Natural killer cell (primary cell): ENCODE results near the gene SLIT1. TPM values are rescaled to one million over a fixed set of nuclear protein-coding genes. Genes with fewer than 3 reads are reported as not detected.

Source experiments
- ATAC-seq, 3 donors: fragments of 150-1000 bp in 2 of 3; fragments of 200-7000 bp in 1 of 3; cut with Tn5 transposase; 1 replicate in 1 of 3; 2 replicates in 2 of 3; pipeline ENCODE4 v1.10.0; 2021; ENCODE audit warnings: mild to moderate bottlenecking in 2 of 3, moderate library complexity in 2 of 3
- DNase-seq, 2 donors: peaks; one replicate each; pipeline versions ENCODE4 v3.0.0 to v3.0.0-alpha.2; 2013 to 2021; ENCODE audit warnings: mixed read lengths in 1 of 2
- H3K27ac ChIP-seq: one replicate; pipeline ENCODE4 v1.5.1; 2013; ENCODE audit warnings: mild to moderate bottlenecking, low read length
- H3K27me3 ChIP-seq: one replicate; pipeline ENCODE4 v1.6.1; 2013; ENCODE audit warnings: low read length; ENCODE audit not compliant: control insufficient read depth, insufficient read depth
- H3K36me3 ChIP-seq: one replicate; pipeline ENCODE4 v1.6.1; 2013; ENCODE audit warnings: low read length; ENCODE audit not compliant: control insufficient read depth, insufficient read depth
- H3K4me1 ChIP-seq: one replicate; pipeline ENCODE4 v1.6.1; 2013; ENCODE audit warnings: low read length; ENCODE audit not compliant: control insufficient read depth, insufficient read depth
- H3K4me3 ChIP-seq: one replicate; pipeline ENCODE4 v1.5.1; 2013; ENCODE audit warnings: low read length
- H3K9me3 ChIP-seq: one replicate; pipeline ENCODE4 v1.6.1; 2013; ENCODE audit warnings: low read length; ENCODE audit not compliant: control insufficient read depth, insufficient read depth
- H3K27ac Mint-ChIP-seq, 2 donors: one replicate each; pipeline ENCODE4 v1.8.0; 2022; ENCODE audit warnings: mild to moderate bottlenecking in 2 of 2, mixed read lengths in 2 of 2, moderate library complexity in 1 of 2
- H3K27me3 Mint-ChIP-seq, 2 donors: one replicate each; pipeline ENCODE4 v1.8.0; 2022; ENCODE audit warnings: low read depth in 2 of 2, mixed read lengths in 2 of 2
- H3K36me3 Mint-ChIP-seq: one replicate; pipeline ENCODE4 v1.8.0; 2022; ENCODE audit warnings: mixed read lengths
- H3K4me1 Mint-ChIP-seq, 2 donors: one replicate each; pipeline ENCODE4 v1.8.0; 2022; ENCODE audit warnings: mixed read lengths in 2 of 2
- H3K4me3 Mint-ChIP-seq: one replicate; pipeline ENCODE4 v1.8.0; 2022; ENCODE audit warnings: mild to moderate bottlenecking, moderate library complexity, mixed read lengths
- H3K9me3 Mint-ChIP-seq, 2 donors: one replicate each; pipeline ENCODE4 v1.8.0; 2022; ENCODE audit warnings: mixed read lengths in 2 of 2
- WGBS: methylation state at CpG from one replicate; pipeline ENCODE4 v1.1.7; 2013; ENCODE audit warnings: missing lambda C conversion rate; ENCODE audit not compliant: insufficient coverage; 5-methylcytosine and 5-hydroxymethylcytosine counted together
- intact Hi-C: fragments of 100-400 bp; cut with micrococcal nuclease; formaldehyde crosslinking; loops from one replicate; pipeline ENCODE4 v1.14.2; 2022
- total RNA-seq, 4 donors: library from RNA; stranded (reverse); fragments of 120-200 nt in 1 of 4; gene quantifications; one replicate each; pipeline versions ENCODE4 v1.2.3 to v1.2.4, GENCODE V29; 2013 to 2022
- TF ChIP-seq, protein P1 (sequence below): fragments of 200-600 bp; IDR thresholded peaks from one replicate; pipeline ENCODE4 v1.8.0; 2022; ENCODE audit warnings: antibody characterized with exemption

The SLIT1 gene
- total RNA-seq, 3 donors from 2014 or later (not counting 1 experiment from before 2014, with no cell fraction given), result 0.28 to 1.5 (median 1.1) TPM

DNA sequence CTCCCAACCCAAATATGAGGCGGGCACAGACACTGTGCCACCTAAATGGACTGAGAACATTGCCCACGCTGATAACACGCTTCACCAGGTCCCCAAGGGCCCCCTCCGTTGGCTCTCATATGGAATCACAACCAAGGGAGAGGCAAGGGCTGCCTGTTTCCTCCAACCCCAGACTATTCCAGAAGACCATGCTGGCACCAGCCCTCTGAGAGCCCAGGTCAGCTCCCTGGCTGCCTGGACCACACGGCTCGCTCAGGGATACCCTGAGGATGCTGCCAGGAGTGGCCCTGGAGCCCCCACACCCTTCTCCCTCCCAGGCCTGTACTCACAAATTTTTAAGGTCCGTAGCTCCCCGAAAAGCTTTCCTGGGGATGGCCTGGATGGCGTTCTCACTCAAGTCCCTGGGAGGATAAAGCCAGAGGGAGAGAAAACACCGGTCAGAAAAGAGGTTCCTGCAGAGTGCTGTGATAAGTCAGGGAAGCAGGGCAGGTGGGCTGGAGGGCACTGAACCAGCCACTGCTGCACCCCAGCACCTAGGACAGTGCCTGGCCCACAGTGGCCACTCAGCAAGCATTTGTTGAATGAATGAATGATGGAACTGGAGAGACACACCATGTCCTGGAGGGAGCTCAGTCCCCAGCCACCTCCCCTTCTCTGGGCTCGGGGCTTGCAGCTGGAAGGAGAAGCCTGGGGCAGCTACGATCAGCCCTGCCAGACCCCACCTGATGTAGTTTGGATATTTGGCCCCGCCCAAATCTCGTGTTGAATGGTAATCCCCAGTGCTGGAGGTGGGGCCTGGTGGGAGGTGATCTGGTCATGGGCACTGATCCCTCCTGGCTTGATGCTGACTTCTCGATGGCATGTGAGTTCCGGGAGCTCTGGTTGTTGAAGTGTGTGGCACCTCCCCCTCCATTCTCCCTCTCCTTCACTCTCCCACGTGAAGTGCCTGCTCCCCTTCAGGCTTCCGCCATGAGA lies 119.8 kb downstream of the SLIT1 start:
- no peaks in the 10 kb centered on the region for H3K9me3 ChIP-seq
- no peaks in the 10 kb centered on the region for H3K9me3 Mint-ChIP-seq
- H3K4me1 Mint-ChIP-seq, result no peaks in the 10 kb centered on the region

DNA sequence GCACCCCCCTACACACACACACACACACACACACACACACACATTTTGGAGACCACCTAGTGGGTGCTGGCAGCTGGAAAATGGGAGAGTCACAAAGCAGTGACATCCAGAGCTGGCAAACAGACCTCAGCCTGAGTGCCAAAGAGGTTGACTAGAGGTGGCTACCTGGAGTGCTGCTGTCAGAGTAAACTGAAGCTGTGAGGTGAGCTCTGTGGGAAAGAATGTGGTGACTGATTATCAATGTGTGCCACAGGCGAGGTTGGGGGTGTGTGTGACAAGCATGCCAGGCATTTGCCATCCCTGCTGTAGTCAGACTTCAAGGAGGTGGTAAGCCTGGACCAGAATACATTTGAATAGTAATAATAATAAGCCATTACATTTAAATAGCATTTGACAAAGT lies 120.6 kb downstream of the SLIT1 start:
- Histone ChIP-seq H3K9me3 (no peaks in the 10 kb centered on the region), H3K4me1 (no peaks in the 10 kb centered on the region), H3K36me3 (no peaks in the 10 kb centered on the region), H3K27ac (no peak overlapping the region), H3K27me3 (no peaks in the 10 kb centered on the region), H3K4me3 (no peak overlapping the region)
- no peak for DNase-seq
- 57% methylated on average over 1 of the region's 1 CpG for WGBS
- Mint-ChIP-seq H3K27me3 (peaks cover 6 to 13% of the 10 kb centered on the region in 2 donors), H3K36me3 (no peaks in the 10 kb centered on the region), H3K27ac (no peak overlapping the region), H3K9me3 (no peaks in the 10 kb centered on the region), H3K4me3 (no peak overlapping the region), H3K4me1 (no peaks in the 10 kb centered on the region)
- intact Hi-C loops, result no loop called here
- no peak for ATAC-seq
- TF ChIP-seq, protein P1, sequence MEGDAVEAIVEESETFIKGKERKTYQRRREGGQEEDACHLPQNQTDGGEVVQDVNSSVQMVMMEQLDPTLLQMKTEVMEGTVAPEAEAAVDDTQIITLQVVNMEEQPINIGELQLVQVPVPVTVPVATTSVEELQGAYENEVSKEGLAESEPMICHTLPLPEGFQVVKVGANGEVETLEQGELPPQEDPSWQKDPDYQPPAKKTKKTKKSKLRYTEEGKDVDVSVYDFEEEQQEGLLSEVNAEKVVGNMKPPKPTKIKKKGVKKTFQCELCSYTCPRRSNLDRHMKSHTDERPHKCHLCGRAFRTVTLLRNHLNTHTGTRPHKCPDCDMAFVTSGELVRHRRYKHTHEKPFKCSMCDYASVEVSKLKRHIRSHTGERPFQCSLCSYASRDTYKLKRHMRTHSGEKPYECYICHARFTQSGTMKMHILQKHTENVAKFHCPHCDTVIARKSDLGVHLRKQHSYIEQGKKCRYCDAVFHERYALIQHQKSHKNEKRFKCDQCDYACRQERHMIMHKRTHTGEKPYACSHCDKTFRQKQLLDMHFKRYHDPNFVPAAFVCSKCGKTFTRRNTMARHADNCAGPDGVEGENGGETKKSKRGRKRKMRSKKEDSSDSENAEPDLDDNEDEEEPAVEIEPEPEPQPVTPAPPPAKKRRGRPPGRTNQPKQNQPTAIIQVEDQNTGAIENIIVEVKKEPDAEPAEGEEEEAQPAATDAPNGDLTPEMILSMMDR, result no peak

More for the DNA sequence above, 119.8 kb downstream of the SLIT1 start:
- Histone ChIP-seq H3K4me1 (no peaks in the 10 kb centered on the region), H3K27ac (no peak overlapping the region), H3K4me3 (no peak overlapping the region), H3K36me3 (no peaks in the 10 kb centered on the region), H3K27me3 (no peaks in the 10 kb centered on the region)
- Mint-ChIP-seq H3K36me3 (no peaks in the 10 kb centered on the region), H3K27me3 (peaks cover 6 to 14% of the 10 kb centered on the region in 2 donors), H3K4me3 (no peak overlapping the region), H3K27ac (no peak overlapping the region)
- DNase-seq, result no peak
- ATAC-seq, result no peak
- WGBS, result 83% methylated on average over 18 of the region's 18 CpGs
- TF ChIP-seq, protein P1, result no peak
- intact Hi-C loops, result no loop called here

DNA sequence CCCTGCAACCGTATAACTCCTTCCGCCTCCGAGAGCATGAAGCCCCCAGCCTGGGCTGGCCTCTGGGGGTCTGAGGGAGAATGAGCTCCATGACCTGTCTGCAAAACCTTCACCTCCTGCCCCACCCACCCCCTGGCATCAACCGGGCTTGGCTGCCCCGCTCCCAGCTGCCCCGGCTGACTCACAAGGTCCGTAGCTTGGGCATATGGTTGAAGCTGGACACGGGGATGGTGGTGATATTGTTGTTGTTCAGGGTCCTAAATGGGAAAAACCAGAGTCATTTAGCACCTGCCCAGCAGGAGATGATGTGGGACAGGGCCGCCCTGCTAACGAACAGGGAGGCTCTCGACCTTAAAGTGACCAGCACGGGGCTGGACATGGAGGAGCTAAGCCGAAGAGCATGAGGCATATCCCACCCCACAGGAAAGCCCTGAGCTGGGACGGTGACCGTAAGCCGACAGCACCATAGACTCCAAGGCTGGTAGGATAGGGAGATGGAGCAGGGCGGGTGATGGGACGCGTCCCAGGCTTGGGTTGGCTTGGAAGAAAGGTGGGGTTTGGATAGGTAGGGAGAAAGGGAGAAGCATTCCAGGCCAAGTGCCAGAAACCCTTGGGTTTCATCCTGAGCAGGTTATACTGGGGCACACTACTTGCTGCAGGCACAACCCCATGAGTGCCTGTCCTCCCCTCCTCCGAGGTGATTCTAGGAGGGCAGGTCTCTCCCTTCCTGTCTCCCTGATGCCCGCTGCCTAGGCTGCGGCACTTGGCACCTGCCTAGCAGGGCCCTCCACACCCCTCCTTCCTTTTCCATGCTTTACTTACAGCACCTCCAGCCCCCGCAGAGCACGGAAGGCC lies 121.5 kb downstream of the SLIT1 start:
- no peaks in the 10 kb centered on the region for H3K9me3 Mint-ChIP-seq
- H3K27me3 Mint-ChIP-seq, result peaks cover 6 to 8% of the 10 kb centered on the region in 2 donors
- H3K4me3 Mint-ChIP-seq, result no peak overlapping the region
- no peak overlapping the region for H3K27ac Mint-ChIP-seq
- no peak for ATAC-seq
- intact Hi-C loops, result no loop called here
- H3K9me3 ChIP-seq, result no peaks in the 10 kb centered on the region
- WGBS, result 90% methylated on average over 23 of the region's 24 CpGs
- no peaks in the 10 kb centered on the region for H3K27me3 ChIP-seq
- TF ChIP-seq, protein P1, result no peak
- no peaks in the 10 kb centered on the region for H3K36me3 ChIP-seq
- no peaks in the 10 kb centered on the region for H3K4me1 Mint-ChIP-seq
- H3K4me3 ChIP-seq, result no peak overlapping the region
- no peaks in the 10 kb centered on the region for H3K36me3 Mint-ChIP-seq
- no peaks in the 10 kb centered on the region for H3K4me1 ChIP-seq
- DNase-seq, result no peak
- no peak overlapping the region for H3K27ac ChIP-seq
